ENCODE data around the gene CD300LG. TPM values are rescaled to one million over a fixed set of nuclear protein-coding genes. Genes with fewer than 3 reads are reported as not detected.
"Not testable (repeated sequence)": the region's sequence is repeated elsewhere in the genome, so short reads cannot be mapped to it uniquely, and the experiment has no call there.

Gene CD300LG
- total and polyA plus RNA-seq, 2 experiments from 2014 or later: not detected

DNA sequence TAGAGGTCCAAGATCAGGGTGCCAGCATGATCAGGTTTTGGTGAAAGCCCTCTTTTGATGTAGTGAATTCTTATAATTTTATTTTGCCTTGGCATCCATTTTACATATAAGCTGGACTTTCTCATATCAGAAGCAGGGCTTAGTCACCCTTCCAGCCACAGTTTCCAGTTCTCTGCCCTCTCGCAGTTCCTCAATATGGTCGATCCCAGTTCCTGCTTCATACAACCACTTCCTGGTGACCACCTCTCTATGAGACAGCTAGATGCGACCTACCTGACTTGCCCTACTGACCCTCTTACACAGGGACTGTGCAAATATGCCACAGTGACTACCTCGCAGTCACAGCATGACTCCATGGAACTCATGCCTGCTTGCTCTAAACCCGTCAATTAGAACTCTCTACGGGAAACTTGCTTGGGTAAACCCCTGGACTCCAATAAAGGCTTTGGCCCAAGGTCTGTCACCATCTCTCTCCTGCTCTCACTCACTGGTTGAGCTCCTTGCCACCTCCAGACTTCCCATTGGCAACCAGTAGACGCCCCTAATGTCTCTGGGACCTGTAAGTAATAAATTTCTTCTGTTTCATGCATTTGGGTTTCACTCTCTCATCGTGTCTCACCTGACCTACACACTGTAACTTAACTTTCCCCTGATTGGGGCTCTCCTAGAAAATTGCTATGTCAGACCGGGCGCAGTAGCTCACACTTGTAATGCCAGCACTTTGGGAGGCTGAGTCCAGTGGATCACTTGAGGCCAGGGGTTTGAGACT is 21.4 kb downstream of the CD300LG start (continued):
- TF ChIP-seq, protein P1, sequence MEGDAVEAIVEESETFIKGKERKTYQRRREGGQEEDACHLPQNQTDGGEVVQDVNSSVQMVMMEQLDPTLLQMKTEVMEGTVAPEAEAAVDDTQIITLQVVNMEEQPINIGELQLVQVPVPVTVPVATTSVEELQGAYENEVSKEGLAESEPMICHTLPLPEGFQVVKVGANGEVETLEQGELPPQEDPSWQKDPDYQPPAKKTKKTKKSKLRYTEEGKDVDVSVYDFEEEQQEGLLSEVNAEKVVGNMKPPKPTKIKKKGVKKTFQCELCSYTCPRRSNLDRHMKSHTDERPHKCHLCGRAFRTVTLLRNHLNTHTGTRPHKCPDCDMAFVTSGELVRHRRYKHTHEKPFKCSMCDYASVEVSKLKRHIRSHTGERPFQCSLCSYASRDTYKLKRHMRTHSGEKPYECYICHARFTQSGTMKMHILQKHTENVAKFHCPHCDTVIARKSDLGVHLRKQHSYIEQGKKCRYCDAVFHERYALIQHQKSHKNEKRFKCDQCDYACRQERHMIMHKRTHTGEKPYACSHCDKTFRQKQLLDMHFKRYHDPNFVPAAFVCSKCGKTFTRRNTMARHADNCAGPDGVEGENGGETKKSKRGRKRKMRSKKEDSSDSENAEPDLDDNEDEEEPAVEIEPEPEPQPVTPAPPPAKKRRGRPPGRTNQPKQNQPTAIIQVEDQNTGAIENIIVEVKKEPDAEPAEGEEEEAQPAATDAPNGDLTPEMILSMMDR (conservative IDR thresholded peaks at IDR 0.05; ENCODE audit: low read depth in 2 of 2): no peak
- no peak for TF ChIP-seq JUNB (IDR thresholded peaks at IDR 0.05; ENCODE audit: unreplicated experiment)
- TF ChIP-seq, protein P2, sequence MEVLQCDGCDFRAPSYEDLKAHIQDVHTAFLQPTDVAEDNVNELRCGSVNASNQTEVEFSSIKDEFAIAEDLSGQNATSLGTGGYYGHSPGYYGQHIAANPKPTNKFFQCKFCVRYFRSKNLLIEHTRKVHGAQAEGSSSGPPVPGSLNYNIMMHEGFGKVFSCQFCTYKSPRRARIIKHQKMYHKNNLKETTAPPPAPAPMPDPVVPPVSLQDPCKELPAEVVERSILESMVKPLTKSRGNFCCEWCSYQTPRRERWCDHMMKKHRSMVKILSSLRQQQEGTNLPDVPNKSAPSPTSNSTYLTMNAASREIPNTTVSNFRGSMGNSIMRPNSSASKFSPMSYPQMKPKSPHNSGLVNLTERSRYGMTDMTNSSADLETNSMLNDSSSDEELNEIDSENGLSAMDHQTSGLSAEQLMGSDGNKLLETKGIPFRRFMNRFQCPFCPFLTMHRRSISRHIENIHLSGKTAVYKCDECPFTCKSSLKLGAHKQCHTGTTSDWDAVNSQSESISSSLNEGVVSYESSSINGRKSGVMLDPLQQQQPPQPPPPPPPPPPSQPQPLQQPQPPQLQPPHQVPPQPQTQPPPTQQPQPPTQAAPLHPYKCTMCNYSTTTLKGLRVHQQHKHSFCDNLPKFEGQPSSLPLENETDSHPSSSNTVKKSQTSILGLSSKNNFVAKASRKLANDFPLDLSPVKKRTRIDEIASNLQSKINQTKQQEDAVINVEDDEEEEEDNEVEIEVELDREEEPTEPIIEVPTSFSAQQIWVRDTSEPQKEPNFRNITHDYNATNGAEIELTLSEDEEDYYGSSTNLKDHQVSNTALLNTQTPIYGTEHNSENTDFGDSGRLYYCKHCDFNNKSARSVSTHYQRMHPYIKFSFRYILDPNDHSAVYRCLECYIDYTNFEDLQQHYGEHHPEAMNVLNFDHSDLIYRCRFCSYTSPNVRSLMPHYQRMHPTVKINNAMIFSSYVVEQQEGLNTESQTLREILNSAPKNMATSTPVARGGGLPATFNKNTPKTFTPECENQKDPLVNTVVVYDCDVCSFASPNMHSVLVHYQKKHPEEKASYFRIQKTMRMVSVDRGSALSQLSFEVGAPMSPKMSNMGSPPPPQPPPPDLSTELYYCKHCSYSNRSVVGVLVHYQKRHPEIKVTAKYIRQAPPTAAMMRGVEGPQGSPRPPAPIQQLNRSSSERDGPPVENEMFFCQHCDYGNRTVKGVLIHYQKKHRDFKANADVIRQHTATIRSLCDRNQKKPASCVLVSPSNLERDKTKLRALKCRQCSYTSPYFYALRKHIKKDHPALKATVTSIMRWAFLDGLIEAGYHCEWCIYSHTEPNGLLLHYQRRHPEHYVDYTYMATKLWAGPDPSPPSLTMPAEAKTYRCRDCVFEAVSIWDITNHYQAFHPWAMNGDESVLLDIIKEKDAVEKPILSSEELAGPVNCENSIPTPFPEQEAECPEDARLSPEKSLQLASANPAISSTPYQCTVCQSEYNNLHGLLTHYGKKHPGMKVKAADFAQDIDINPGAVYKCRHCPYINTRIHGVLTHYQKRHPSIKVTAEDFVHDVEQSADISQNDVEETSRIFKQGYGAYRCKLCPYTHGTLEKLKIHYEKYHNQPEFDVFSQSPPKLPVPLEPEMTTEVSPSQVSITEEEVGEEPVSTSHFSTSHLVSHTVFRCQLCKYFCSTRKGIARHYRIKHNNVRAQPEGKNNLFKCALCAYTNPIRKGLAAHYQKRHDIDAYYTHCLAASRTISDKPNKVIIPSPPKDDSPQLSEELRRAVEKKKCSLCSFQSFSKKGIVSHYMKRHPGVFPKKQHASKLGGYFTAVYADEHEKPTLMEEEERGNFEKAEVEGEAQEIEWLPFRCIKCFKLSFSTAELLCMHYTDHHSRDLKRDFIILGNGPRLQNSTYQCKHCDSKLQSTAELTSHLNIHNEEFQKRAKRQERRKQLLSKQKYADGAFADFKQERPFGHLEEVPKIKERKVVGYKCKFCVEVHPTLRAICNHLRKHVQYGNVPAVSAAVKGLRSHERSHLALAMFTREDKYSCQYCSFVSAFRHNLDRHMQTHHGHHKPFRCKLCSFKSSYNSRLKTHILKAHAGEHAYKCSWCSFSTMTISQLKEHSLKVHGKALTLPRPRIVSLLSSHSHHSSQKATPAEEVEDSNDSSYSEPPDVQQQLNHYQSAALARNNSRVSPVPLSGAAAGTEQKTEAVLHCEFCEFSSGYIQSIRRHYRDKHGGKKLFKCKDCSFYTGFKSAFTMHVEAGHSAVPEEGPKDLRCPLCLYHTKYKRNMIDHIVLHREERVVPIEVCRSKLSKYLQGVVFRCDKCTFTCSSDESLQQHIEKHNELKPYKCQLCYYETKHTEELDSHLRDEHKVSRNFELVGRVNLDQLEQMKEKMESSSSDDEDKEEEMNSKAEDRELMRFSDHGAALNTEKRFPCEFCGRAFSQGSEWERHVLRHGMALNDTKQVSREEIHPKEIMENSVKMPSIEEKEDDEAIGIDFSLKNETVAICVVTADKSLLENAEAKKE (CRISPR knock-in tag; IDR thresholded peaks at IDR 0.05): no peak
- no peak for TF ChIP-seq NANOG (IDR thresholded peaks at IDR 0.05; ENCODE audit: borderline replicate concordance)

DNA sequence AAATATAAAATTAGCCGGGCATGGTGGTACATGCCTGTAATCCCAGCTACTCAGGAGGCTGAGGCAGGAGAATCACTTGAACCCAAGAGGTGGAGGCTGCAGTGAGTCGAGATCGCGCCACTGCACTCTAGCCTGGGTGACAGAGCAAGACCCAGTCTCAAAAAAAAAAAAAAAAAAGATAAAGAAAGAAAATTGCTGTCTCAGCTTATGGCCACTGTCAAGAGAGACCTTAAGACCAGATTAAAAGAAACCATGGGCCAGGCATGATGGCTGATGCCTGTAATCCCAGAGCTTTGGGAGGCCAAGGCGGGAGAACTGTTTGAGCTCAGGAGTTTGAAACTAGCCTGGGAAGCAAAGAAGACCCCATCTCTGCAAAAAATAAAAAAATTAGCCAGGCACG is 22.1 kb downstream of the CD300LG start:
- not testable (repeated sequence) for H3K27me3 ChIP-seq (ENCODE audit: insufficient read depth); H3K4me3 Mint-ChIP-seq; H3K27me3 Mint-ChIP-seq (ENCODE audit: insufficient read depth, low read depth, poor library complexity); DNase-seq (ENCODE audit: low spot score); H3K27ac ChIP-seq (ENCODE audit: low read depth); H3K36me3 ChIP-seq (ENCODE audit: insufficient read depth); H3K27ac Mint-ChIP-seq; H3K4me1 Mint-ChIP-seq; H3K9me2 ChIP-seq (ENCODE audit: insufficient read depth); H3K4me3 ChIP-seq; ATAC-seq; H3F3A ChIP-seq (replicated peaks; ENCODE audit: low read depth); H2AFZ ChIP-seq; H3K79me2 ChIP-seq (replicated peaks; ENCODE audit: insufficient read depth); H3K36me3 Mint-ChIP-seq (ENCODE audit: low read depth); H4K20me1 ChIP-seq (replicated peaks; ENCODE audit: insufficient read depth); H3K9me3 Mint-ChIP-seq; H3K4me2 ChIP-seq; H3K4me1 ChIP-seq (ENCODE audit: insufficient read depth)

Data from GM23338 (cell line).